ENCODE results near the gene HSDL2. TPM values are rescaled to one million over a fixed set of nuclear protein-coding genes. Genes with fewer than 3 reads are reported as not detected.
"Not testable (repeated sequence)": the region's sequence is repeated elsewhere in the genome, so short reads cannot be mapped to it uniquely, and the experiment has no call there.

Gene HSDL2
- total RNA-seq, 4 donors from 2014 or later = 54.0 to 106 (median 59.9) TPM

DNA sequence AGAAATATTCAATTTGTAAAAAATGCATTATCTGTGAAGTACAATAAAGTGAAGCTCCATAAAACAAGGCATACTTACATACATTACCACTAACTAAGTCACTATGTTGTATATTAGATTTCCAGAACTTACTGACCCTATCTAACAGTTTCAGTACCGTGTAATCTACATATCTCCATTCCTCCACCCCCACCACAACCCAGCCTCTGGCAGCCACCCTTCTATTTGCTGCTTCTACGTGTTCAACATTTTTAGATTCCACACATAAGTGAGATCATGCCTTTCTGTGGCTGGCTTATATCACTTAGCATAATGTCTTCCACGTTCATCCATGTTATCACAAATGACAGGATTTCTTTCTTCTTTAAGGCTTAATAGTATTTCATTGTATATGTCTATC, 15.1 kb upstream of the HSDL2 start:
- TF ChIP-seq, protein P1, sequence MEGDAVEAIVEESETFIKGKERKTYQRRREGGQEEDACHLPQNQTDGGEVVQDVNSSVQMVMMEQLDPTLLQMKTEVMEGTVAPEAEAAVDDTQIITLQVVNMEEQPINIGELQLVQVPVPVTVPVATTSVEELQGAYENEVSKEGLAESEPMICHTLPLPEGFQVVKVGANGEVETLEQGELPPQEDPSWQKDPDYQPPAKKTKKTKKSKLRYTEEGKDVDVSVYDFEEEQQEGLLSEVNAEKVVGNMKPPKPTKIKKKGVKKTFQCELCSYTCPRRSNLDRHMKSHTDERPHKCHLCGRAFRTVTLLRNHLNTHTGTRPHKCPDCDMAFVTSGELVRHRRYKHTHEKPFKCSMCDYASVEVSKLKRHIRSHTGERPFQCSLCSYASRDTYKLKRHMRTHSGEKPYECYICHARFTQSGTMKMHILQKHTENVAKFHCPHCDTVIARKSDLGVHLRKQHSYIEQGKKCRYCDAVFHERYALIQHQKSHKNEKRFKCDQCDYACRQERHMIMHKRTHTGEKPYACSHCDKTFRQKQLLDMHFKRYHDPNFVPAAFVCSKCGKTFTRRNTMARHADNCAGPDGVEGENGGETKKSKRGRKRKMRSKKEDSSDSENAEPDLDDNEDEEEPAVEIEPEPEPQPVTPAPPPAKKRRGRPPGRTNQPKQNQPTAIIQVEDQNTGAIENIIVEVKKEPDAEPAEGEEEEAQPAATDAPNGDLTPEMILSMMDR (IDR thresholded peaks at IDR 0.05) = no peak
- no peak for DNase-seq (ENCODE audit: low spot score)
- no peak for ATAC-seq (ENCODE audit: low FRiP score)

DNA sequence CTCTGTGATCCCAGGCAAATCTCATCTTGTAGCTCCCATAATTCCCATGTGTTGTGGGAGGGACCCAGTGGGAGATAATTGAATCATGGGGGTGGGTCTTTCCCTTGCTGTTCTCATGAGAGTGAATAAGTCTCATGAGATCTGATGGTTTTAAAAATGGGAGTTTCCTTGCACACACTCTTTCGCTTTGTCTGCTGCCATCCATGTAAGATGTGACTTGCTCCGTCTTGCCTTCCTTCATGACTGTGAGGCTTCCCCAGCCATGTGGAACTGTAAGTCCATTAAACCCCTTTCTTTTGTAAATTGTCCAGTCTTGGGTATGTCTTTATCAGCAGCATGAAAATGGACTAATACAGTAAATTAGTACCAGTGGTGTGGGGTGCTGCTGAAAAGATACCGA, 14.7 kb upstream of the HSDL2 start:
- not testable (repeated sequence) for ATAC-seq (ENCODE audit: low FRiP score); DNase-seq (ENCODE audit: low spot score)

GRCh38 chr9:112366591-112366990, 13.3 kb upstream of the HSDL2 start:
- ATAC-seq (ENCODE audit: low FRiP score) (no peak), DNase-seq (ENCODE audit: low spot score) (no peak)
- TF ChIP-seq, protein P1 (IDR thresholded peaks at IDR 0.05) = no peak

DNA sequence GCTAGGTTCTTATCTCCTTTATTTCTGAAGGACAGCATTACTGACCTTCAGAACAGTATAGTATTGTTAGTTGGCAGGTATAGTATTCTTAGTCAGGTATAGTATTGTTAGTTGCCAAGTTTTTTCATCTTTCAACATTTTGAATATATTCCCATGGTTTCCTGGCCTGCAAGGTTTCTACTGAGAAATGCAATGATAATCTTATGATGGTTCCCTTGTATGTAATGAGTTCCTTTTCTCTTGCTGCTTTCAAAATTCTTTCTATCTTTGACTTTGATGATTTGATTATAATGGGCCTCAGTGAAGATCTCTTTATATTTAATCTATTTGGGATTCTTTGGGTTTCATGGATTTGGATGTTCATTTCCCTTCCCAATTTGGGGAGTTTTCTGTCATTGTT, 12.4 kb upstream of the HSDL2 start:
- DNase-seq (ENCODE audit: low spot score) = no peak
- no peak for ATAC-seq (ENCODE audit: low FRiP score)
- TF ChIP-seq, protein P1 (IDR thresholded peaks at IDR 0.05) = no peak

DNA sequence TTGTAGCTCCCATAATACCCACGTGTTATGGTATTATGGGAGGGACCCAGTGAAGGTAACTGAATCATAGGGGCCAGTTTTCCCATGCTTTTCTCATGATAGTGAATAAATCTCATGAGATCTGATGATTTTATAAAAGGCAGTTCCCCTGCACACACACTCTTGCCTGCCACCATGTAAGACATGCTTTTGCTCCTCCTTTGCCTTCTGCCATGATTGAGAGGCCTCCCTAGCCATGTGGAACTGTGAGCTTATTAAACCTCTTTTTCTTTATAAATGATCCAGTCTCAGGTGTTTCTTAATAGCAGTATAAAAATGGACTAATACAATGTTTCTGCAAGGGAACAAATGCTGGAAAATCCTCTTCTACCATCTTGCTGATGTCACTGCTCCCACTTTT, 10.1 kb upstream of the HSDL2 start:
- no peak for ATAC-seq (ENCODE audit: low FRiP score)
- TF ChIP-seq, protein P1 (IDR thresholded peaks at IDR 0.05) = no peak
- no peak for DNase-seq (ENCODE audit: low spot score)

DNA sequence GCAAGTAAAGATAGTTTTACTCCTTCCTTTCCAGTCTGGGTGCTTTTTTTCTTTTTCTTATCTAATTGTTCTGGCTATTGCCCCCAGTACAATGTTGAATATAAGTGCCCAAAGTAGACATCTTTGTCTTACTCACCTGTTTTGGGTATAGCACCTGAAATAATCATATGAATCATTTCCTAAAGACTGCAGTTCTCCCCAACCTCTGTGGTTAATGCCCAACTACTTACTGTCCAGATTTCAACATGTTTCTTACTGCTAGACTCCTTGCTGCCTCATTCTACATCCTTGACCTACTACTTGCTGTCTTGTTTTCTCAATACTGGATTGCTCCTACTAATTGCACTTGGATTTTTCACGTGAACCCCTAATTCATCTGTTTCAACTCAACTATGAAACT, 8.8 kb upstream of the HSDL2 start:
- TF ChIP-seq, protein P1 (IDR thresholded peaks at IDR 0.05) = no peak
- no peak for ATAC-seq (ENCODE audit: low FRiP score)
- DNase-seq (ENCODE audit: low spot score) = no peak

- ATAC-seq (ENCODE audit: low FRiP score); DNase-seq (ENCODE audit: low spot score): not testable (repeated sequence)
These were observed 6.2 kb upstream of the HSDL2 start for GRCh38 chr9:112373666-112374065.

DNA sequence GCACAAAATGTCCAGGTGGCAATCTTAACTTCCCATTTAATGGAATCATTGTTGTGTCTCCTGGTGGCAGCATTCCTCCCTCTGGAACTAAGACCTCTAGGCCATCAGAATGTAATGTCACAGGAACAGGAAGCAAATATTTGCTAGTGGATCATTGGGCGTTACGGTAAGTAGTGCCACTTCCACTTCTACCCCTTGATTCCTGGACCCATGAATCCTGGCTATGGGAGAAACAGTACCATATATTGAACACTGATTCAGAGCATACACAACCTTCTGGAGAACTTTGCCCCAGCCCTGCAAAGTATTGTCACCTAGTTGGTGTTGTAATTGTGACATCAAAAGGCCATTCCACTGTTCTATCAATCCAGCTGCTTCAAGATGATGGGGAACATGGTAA, 5.7 kb upstream of the HSDL2 start:
- ATAC-seq (ENCODE audit: low FRiP score); DNase-seq (ENCODE audit: low spot score): not testable (repeated sequence)

DNA sequence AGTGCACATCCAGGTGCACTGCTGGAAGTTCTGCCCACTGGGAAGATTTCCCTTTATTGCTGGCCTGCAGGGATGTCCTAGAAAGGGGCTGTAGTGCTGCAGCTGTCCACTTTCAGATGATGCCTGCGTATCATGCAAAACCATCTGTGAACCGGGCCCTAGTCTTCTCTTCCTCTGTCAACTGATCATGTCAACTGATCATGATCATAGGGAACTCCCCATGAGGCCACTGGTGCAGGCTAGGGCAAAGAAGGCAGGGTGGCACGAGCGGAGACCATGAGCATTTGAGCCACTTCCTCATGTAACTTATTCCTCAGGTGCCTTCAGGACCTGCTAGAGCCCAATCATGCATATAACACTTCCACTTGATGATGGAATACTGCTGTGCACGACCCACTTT, 4.5 kb upstream of the HSDL2 start:
- TF ChIP-seq, protein P1 (IDR thresholded peaks at IDR 0.05) = no peak
- ATAC-seq (ENCODE audit: low FRiP score) (no peak), DNase-seq (ENCODE audit: low spot score) (no peak)
